Type B pancreatic cell (in vitro differentiated cells): ENCODE data around the gene JHY. TPM values are rescaled to one million over a fixed set of nuclear protein-coding genes. Genes with fewer than 3 reads are reported as not detected.

Experiments used
- DNase-seq: peaks from one replicate; pipeline ENCODE4 v3.0.0; 2021; ENCODE audit warnings: mixed read lengths; ENCODE audit not compliant: unreplicated experiment; ENCODE audit errors: extremely low spot score
- H3K27ac Mint-ChIP-seq: 2 replicates; pipeline ENCODE4 v1.8.0; 2021; ENCODE audit warnings: mild to moderate bottlenecking, mixed read lengths
- H3K27me3 Mint-ChIP-seq: 2 replicates; pipeline ENCODE4 v1.8.0; 2021; ENCODE audit warnings: mixed read lengths
- H3K36me3 Mint-ChIP-seq: 2 replicates; pipeline ENCODE4 v1.8.0; 2021; ENCODE audit warnings: mixed read lengths
- H3K4me1 Mint-ChIP-seq: one replicate; pipeline ENCODE4 v1.8.0; 2021; ENCODE audit warnings: mixed read lengths; ENCODE audit not compliant: unreplicated experiment
- H3K4me3 Mint-ChIP-seq: 2 replicates; pipeline ENCODE4 v1.8.0; 2021; ENCODE audit warnings: mild to moderate bottlenecking, mixed read lengths
- H3K9me3 Mint-ChIP-seq: 2 replicates; pipeline ENCODE4 v1.8.0; 2021; ENCODE audit warnings: mixed read lengths
- total RNA-seq: library from RNA; stranded (reverse); gene quantifications from 2 replicates; pipeline ENCODE4 v1.2.1, GENCODE V29; 2021; ENCODE audit warnings: low replicate concordance
- TF ChIP-seq, protein P1 (sequence below): fragments of 200-600 bp; sonication (generic); conservative IDR thresholded peaks from 2 replicates; pipeline ENCODE4 v1.5.0; 2021; ENCODE audit warnings: antibody characterized with exemption, mild to moderate bottlenecking

The JHY gene
- total RNA-seq, 1 donor from 2014 or later = 3.7 TPM

DNA sequence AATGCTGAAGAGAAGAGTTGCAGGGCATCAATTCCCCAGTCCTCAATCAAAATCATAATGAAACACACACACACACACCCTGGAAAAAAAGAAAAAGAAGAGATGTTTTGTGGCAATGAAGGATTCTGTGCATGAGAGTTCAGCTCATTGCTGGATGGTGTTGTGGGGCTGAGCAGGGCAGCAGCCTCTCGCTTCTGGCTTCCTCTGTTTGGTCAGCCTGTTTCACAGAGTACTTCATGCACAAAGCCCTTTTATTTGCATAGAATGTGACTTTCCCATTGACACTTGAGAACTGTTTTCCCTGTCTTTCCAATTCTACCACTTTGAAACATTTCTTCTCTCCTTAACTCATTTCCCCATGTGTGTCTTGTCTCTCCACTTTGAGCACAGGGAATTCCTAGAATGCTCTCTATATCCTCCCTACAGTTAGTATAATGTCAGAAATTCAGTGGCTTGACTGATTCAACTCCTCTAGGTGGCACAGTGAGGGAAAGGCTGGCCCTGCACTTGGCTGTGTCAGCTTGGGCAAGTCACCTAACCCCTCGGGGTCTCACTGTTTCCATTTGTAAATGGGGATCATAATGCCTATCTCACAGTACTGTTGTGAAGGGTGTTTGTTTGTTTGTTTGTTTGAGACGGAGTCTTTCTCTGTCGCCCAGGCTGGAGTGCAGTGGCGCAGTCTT, 124.4 kb downstream of the JHY start:
- no peak overlapping the region for H3K27ac Mint-ChIP-seq
- no peaks in the 10 kb centered on the region for H3K9me3 Mint-ChIP-seq
- no peak overlapping the region for H3K4me3 Mint-ChIP-seq
- no peaks in the 10 kb centered on the region for H3K4me1 Mint-ChIP-seq
- DNase-seq = no peak
- peaks cover 23% of the 10 kb centered on the region for H3K27me3 Mint-ChIP-seq
- H3K36me3 Mint-ChIP-seq = no peaks in the 10 kb centered on the region
- TF ChIP-seq, protein P1, sequence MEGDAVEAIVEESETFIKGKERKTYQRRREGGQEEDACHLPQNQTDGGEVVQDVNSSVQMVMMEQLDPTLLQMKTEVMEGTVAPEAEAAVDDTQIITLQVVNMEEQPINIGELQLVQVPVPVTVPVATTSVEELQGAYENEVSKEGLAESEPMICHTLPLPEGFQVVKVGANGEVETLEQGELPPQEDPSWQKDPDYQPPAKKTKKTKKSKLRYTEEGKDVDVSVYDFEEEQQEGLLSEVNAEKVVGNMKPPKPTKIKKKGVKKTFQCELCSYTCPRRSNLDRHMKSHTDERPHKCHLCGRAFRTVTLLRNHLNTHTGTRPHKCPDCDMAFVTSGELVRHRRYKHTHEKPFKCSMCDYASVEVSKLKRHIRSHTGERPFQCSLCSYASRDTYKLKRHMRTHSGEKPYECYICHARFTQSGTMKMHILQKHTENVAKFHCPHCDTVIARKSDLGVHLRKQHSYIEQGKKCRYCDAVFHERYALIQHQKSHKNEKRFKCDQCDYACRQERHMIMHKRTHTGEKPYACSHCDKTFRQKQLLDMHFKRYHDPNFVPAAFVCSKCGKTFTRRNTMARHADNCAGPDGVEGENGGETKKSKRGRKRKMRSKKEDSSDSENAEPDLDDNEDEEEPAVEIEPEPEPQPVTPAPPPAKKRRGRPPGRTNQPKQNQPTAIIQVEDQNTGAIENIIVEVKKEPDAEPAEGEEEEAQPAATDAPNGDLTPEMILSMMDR = no peak

Other genes starting within 250 kb of the JHY start
- gene UBASH3B, start 227.0 kb upstream of the JHY start, total RNA-seq = 8.6 and 8.9 TPM in 2 replicates
- gene CRTAM, start 44.3 kb upstream of the JHY start, total RNA-seq = not detected in 2 replicates
- not detected in 2 replicates for gene BSX, start 99.1 kb downstream of the JHY start, total RNA-seq
- 1,178 and 1,213 TPM in 2 replicates for gene HSPA8, start 179.4 kb downstream of the JHY start, total RNA-seq